Type B pancreatic cell (in vitro differentiated cells): Measurements from ENCODE around the gene HERC6. TPM values are rescaled to one million over a fixed set of nuclear protein-coding genes. Genes with fewer than 3 reads are reported as not detected.

Experiments used
- DNase-seq: peaks from one replicate; pipeline ENCODE4 v3.0.0; 2021; ENCODE audit warnings: mixed read lengths; ENCODE audit not compliant: unreplicated experiment; ENCODE audit errors: extremely low spot score
- H3K27ac Mint-ChIP-seq: 2 replicates; pipeline ENCODE4 v1.8.0; 2021; ENCODE audit warnings: mild to moderate bottlenecking, mixed read lengths
- H3K27me3 Mint-ChIP-seq: 2 replicates; pipeline ENCODE4 v1.8.0; 2021; ENCODE audit warnings: mixed read lengths
- H3K36me3 Mint-ChIP-seq: 2 replicates; pipeline ENCODE4 v1.8.0; 2021; ENCODE audit warnings: mixed read lengths
- H3K4me1 Mint-ChIP-seq: one replicate; pipeline ENCODE4 v1.8.0; 2021; ENCODE audit warnings: mixed read lengths; ENCODE audit not compliant: unreplicated experiment
- H3K4me3 Mint-ChIP-seq: 2 replicates; pipeline ENCODE4 v1.8.0; 2021; ENCODE audit warnings: mild to moderate bottlenecking, mixed read lengths
- H3K9me3 Mint-ChIP-seq: 2 replicates; pipeline ENCODE4 v1.8.0; 2021; ENCODE audit warnings: mixed read lengths
- total RNA-seq: library from RNA; stranded (reverse); gene quantifications from 2 replicates; pipeline ENCODE4 v1.2.1, GENCODE V29; 2021; ENCODE audit warnings: low replicate concordance
- TF ChIP-seq, protein P1 (sequence below): fragments of 200-600 bp; sonication (generic); conservative IDR thresholded peaks from 2 replicates; pipeline ENCODE4 v1.5.0; 2021; ENCODE audit warnings: antibody characterized with exemption, mild to moderate bottlenecking

The HERC6 gene
- total RNA-seq, 1 donor from 2014 or later = 13.1 TPM

GRCh38 chr4:88414755-88415154 is 36.1 kb downstream of the HERC6 start:
- H3K27ac Mint-ChIP-seq = no peak overlapping the region
- no peak for DNase-seq
- H3K9me3 Mint-ChIP-seq = no peaks in the 10 kb centered on the region
- TF ChIP-seq, protein P1, sequence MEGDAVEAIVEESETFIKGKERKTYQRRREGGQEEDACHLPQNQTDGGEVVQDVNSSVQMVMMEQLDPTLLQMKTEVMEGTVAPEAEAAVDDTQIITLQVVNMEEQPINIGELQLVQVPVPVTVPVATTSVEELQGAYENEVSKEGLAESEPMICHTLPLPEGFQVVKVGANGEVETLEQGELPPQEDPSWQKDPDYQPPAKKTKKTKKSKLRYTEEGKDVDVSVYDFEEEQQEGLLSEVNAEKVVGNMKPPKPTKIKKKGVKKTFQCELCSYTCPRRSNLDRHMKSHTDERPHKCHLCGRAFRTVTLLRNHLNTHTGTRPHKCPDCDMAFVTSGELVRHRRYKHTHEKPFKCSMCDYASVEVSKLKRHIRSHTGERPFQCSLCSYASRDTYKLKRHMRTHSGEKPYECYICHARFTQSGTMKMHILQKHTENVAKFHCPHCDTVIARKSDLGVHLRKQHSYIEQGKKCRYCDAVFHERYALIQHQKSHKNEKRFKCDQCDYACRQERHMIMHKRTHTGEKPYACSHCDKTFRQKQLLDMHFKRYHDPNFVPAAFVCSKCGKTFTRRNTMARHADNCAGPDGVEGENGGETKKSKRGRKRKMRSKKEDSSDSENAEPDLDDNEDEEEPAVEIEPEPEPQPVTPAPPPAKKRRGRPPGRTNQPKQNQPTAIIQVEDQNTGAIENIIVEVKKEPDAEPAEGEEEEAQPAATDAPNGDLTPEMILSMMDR = no peak
- no peaks in the 10 kb centered on the region for H3K27me3 Mint-ChIP-seq
- H3K4me3 Mint-ChIP-seq = no peak overlapping the region
- peaks cover 3% of the 10 kb centered on the region for H3K36me3 Mint-ChIP-seq
- no peaks in the 10 kb centered on the region for H3K4me1 Mint-ChIP-seq

- TF ChIP-seq, protein P1 = no peak
- no peaks in the 10 kb centered on the region for H3K4me1 Mint-ChIP-seq
- peaks cover 3% of the 10 kb centered on the region for H3K36me3 Mint-ChIP-seq
- no peak for DNase-seq
- H3K9me3 Mint-ChIP-seq = no peaks in the 10 kb centered on the region
- H3K4me3 Mint-ChIP-seq = no peak overlapping the region
- H3K27ac Mint-ChIP-seq = no peak overlapping the region
- H3K27me3 Mint-ChIP-seq = no peaks in the 10 kb centered on the region
Measured at GRCh38 chr4:88415982-88416381, 37.3 kb downstream of the HERC6 start.

- H3K4me1 Mint-ChIP-seq = no peaks in the 10 kb centered on the region
- no peak overlapping the region for H3K27ac Mint-ChIP-seq
- H3K36me3 Mint-ChIP-seq = peaks cover 3% of the 10 kb centered on the region
- no peak for DNase-seq
- H3K4me3 Mint-ChIP-seq = no peak overlapping the region
- no peaks in the 10 kb centered on the region for H3K27me3 Mint-ChIP-seq
- TF ChIP-seq, protein P1 = no peak
- H3K9me3 Mint-ChIP-seq = no peaks in the 10 kb centered on the region
Measured at GRCh38 chr4:88418411-88418810, 39.8 kb downstream of the HERC6 start.

DNA sequence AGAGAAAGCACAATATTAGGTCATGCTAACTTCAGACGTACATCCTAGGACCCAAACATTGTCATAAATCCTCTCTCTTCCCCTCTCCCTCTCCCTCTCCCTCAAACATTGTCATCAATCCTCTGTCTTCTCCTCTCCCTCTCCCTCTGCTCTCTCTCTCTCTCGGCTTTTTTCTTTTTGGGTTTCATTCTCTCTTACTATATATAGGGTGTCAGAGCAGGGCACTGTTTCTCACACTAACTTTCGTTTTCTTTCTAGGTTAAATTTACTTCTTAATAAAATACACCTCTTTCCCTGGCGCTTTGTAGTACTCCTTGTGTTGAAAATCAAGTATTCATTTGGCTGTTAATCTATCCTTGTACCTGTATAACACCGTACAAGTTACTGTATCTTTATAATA is 41.2 kb downstream of the HERC6 start:
- TF ChIP-seq, protein P1 = no peak
- no peak for DNase-seq
- Mint-ChIP-seq H3K27ac (no peak overlapping the region), H3K4me1 (no peaks in the 10 kb centered on the region), H3K9me3 (no peaks in the 10 kb centered on the region), H3K4me3 (no peak overlapping the region), H3K27me3 (no peaks in the 10 kb centered on the region), H3K36me3 (no peaks in the 10 kb centered on the region)

DNA sequence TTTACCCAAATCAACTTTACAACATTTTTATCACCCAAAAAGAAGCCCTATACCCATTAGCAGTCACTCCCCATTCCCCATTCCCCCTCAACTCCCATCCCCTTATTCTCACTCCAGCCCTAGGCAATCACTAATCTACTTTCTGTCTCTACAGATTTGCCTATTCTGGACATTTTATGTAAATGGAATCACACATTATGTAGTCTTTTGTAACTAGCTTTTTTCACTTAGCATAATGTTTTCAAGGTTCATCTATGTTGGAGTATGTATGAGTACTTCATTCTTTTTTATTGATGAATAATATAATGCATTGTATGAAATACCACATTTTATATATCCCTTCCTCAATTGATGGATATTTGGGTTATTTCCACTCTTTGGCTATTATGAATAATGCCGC is 42.2 kb downstream of the HERC6 start:
- Mint-ChIP-seq H3K36me3 (no peaks in the 10 kb centered on the region), H3K27me3 (no peaks in the 10 kb centered on the region), H3K27ac (no peak overlapping the region), H3K4me1 (no peaks in the 10 kb centered on the region), H3K4me3 (no peak overlapping the region), H3K9me3 (no peaks in the 10 kb centered on the region)
- no peak for DNase-seq
- TF ChIP-seq, protein P1 = no peak

DNA sequence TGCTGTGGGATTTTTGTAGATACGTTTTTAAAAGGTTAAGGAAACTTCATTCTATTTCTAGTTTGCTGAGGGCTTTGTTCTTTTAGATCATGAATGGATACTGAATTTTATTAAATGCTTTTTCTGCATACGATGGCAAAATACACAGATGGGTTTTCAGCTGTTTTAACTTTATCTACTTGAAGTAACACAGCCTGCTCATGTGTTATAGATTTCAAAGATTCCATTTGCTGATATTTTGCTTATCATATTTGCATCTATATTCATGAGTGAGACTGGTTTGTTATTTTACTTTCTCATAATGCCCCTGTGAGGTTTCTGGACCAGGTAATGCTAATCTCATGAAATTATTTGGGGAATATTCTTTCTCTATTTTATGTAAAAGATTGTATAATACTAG is 43.8 kb downstream of the HERC6 start:
- Mint-ChIP-seq H3K9me3 (no peaks in the 10 kb centered on the region), H3K27me3 (no peaks in the 10 kb centered on the region), H3K27ac (no peak overlapping the region), H3K4me3 (no peak overlapping the region), H3K4me1 (no peaks in the 10 kb centered on the region), H3K36me3 (no peaks in the 10 kb centered on the region)
- TF ChIP-seq, protein P1 = no peak
- DNase-seq = no peak
